ENCODE data around the gene NFAT5.

Gene NFAT5

GRCh38 chr16:69651217-69651616 lies 85.5 kb downstream of the NFAT5 start:
- FAIRE-seq = no peak

GRCh38 chr16:69654280-69654931 lies 88.6 kb downstream of the NFAT5 start:
- FAIRE-seq = peak; percentile 17

- FAIRE-seq = no peak
These were observed 94.4 kb downstream of the NFAT5 start for GRCh38 chr16:69660166-69660565.

GRCh38 chr16:69662901-69663300 lies 97.1 kb downstream of the NFAT5 start:
- FAIRE-seq = no peak

- no peak for FAIRE-seq
These were observed 98.1 kb downstream of the NFAT5 start for GRCh38 chr16:69663846-69664245.

GRCh38 chr16:69669577-69669976 lies 103.8 kb downstream of the NFAT5 start:
- FAIRE-seq = no peak

GRCh38 chr16:69672315-69672997 lies 106.7 kb downstream of the NFAT5 start:
- FAIRE-seq = peak; percentile 63

- FAIRE-seq = peak; percentile 15
These were observed 107.4 kb downstream of the NFAT5 start for GRCh38 chr16:69672998-69673713.

GRCh38 chr16:69680358-69680757 lies 114.6 kb downstream of the NFAT5 start:
- FAIRE-seq = no peak

- FAIRE-seq = no peak
These were observed 122.8 kb downstream of the NFAT5 start for GRCh38 chr16:69688589-69688988.

GRCh38 chr16:69691980-69692911 lies 126.5 kb downstream of the NFAT5 start:
- no peak for FAIRE-seq

GRCh38 chr16:69693916-69694315 lies 128.2 kb downstream of the NFAT5 start:
- FAIRE-seq = no peak

GRCh38 chr16:69698404-69698803 lies 132.6 kb downstream of the NFAT5 start:
- no peak for FAIRE-seq

GRCh38 chr16:69699915-69700314 lies 134.1 kb downstream of the NFAT5 start:
- no peak for FAIRE-seq

GRCh38 chr16:69701452-69701851 lies 135.7 kb downstream of the NFAT5 start:
- FAIRE-seq = no peak

GRCh38 chr16:69701866-69702265 lies 136.1 kb downstream of the NFAT5 start:
- FAIRE-seq = peak; percentile 8

- FAIRE-seq = no peak
These were observed 137.9 kb downstream of the NFAT5 start for GRCh38 chr16:69703638-69704037.

GRCh38 chr16:69706256-69706974 lies 140.6 kb downstream of the NFAT5 start:
- FAIRE-seq = no peak

GRCh38 chr16:69706975-69707340 lies 141.2 kb downstream of the NFAT5 start:
- FAIRE-seq = no peak

GRCh38 chr16:69707920-69708683 lies 142.3 kb downstream of the NFAT5 start:
- FAIRE-seq = no peak

- FAIRE-seq = peak; percentile 90
These were observed 143.8 kb downstream of the NFAT5 start for GRCh38 chr16:69709456-69710084.
